ENCODE measurements around the gene FN3KRP. TPM values are rescaled to one million over a fixed set of nuclear protein-coding genes. Genes with fewer than 3 reads are reported as not detected.

The FN3KRP gene
- total and polyA plus RNA-seq, 3 donors from 2014 or later: 26.9 to 30.2 (median 29.3) TPM

GRCh38 chr17:82687375-82687861, 29.1 kb upstream of the FN3KRP start:
- no peaks in the 10 kb centered on the region for H3K9me3 ChIP-seq
- H3K4me1 ChIP-seq: no peaks in the 10 kb centered on the region
- WGBS, 2 donors: 80 to 91% methylated on average over 8 to 10 of the region's 10 CpGs
- H3K27me3 ChIP-seq: no peaks in the 10 kb centered on the region
- TF ChIP-seq POLR2A (IDR thresholded peaks at IDR 0.05) (no peak), CTCF (IDR thresholded peaks at IDR 0.05) (no peak)
- H3K36me3 ChIP-seq (ENCODE audit: low read depth, missing control alignments): no peaks in the 10 kb centered on the region
- no peak overlapping the region for H3K27ac ChIP-seq
- DNase-seq: no peak
- intact Hi-C loops (cut with DNase I; ENCODE audit: low total_unique reads): no loop called here
- H3K4me3 ChIP-seq: no peak overlapping the region

GRCh38 chr17:82687871-82688270, 28.6 kb upstream of the FN3KRP start:
- Histone ChIP-seq H3K4me3 (no peak overlapping the region), H3K9me3 (no peaks in the 10 kb centered on the region), H3K4me1 (no peaks in the 10 kb centered on the region), H3K36me3 (ENCODE audit: low read depth, missing control alignments) (no peaks in the 10 kb centered on the region), H3K27ac (no peak overlapping the region), H3K27me3 (no peaks in the 10 kb centered on the region)
- WGBS, 2 donors: 91 to 93% methylated on average over 8 to 9 of the region's 9 CpGs
- intact Hi-C loops (cut with DNase I; ENCODE audit: low total_unique reads): no loop called here
- DNase-seq: no peak
- TF ChIP-seq POLR2A (IDR thresholded peaks at IDR 0.05): no peak
- no peak for TF ChIP-seq CTCF (IDR thresholded peaks at IDR 0.05)

- DNase-seq: no peak
- intact Hi-C loops (cut with DNase I; ENCODE audit: low total_unique reads): no loop called here
- no peak overlapping the region for H3K4me3 ChIP-seq
- no peak overlapping the region for H3K27ac ChIP-seq
- no peaks in the 10 kb centered on the region for H3K27me3 ChIP-seq
- H3K9me3 ChIP-seq: no peaks in the 10 kb centered on the region
- 85 to 97% methylated on average over 3 to 7 of the region's 8 CpGs for WGBS, 2 donors
- TF ChIP-seq CTCF (IDR thresholded peaks at IDR 0.05) (no peak), POLR2A (IDR thresholded peaks at IDR 0.05) (no peak)
- no peaks in the 10 kb centered on the region for H3K4me1 ChIP-seq
- no peaks in the 10 kb centered on the region for H3K36me3 ChIP-seq (ENCODE audit: low read depth, missing control alignments)
Observed at GRCh38 chr17:82689077-82689476, 27.4 kb upstream of the FN3KRP start.

- intact Hi-C loops (cut with DNase I; ENCODE audit: low total_unique reads): no loop called here
Observed at GRCh38 chr17:82690786-82691489, 25.6 kb upstream of the FN3KRP start.

More at GRCh38 chr17:82690786-82691489, 25.6 kb upstream of the FN3KRP start:
- no peaks in the 10 kb centered on the region for H3K27me3 ChIP-seq
- TF ChIP-seq POLR2A (IDR thresholded peaks at IDR 0.05): no peak
- no peak for TF ChIP-seq CTCF (IDR thresholded peaks at IDR 0.05)
- no peaks in the 10 kb centered on the region for H3K36me3 ChIP-seq (ENCODE audit: low read depth, missing control alignments)
- no peaks in the 10 kb centered on the region for H3K4me1 ChIP-seq
- H3K9me3 ChIP-seq: no peaks in the 10 kb centered on the region
- WGBS, 2 donors: 75% methylated on average over 17 to 18 of the region's 18 CpGs
- DNase-seq: peak; percentile 48
- no peak overlapping the region for H3K4me3 ChIP-seq
- H3K27ac ChIP-seq: no peak overlapping the region

All from testis (tissue), 3 donors.